Upper lobe of left lung (tissue), 6 donors: ENCODE data around the gene MYO1E. TPM values are rescaled to one million over a fixed set of nuclear protein-coding genes. Genes with fewer than 3 reads are reported as not detected.

Source experiments
- ATAC-seq, 2 donors: fragments of 200-7000 bp; cut with Tn5 transposase; one replicate each; pipeline ENCODE4 v1.9.1; 2022; ENCODE audit warnings: mild to moderate bottlenecking in 2 of 2, moderate library complexity in 2 of 2; ENCODE audit not compliant: low FRiP score in 2 of 2
- DNase-seq, 2 donors: peaks; one replicate each; pipeline ENCODE4 v3.0.0-alpha.2; 2019 to 2020
- H3K27ac ChIP-seq, 4 donors: fragments of 200-600 bp; sonication (generic); one replicate each; pipeline ENCODE4 v1.5.1; 2016 to 2019
- H3K27me3 ChIP-seq, 4 donors: fragments of 200-600 bp; sonication (generic); one replicate each; pipeline ENCODE4 v1.5.1; 2017 to 2019
- H3K36me3 ChIP-seq, 4 donors: fragments of 200-600 bp; sonication (generic); one replicate each; pipeline ENCODE4 v1.5.1; 2016 to 2019
- H3K4me1 ChIP-seq, 4 donors: fragments of 200-600 bp; sonication (generic); one replicate each; pipeline ENCODE4 v1.5.1; 2018 to 2019
- H3K4me3 ChIP-seq, 4 donors: fragments of 200-600 bp; sonication (generic); one replicate each; pipeline ENCODE4 v1.5.1; 2017 to 2019; ENCODE audit warnings: mild to moderate bottlenecking in 2 of 4, moderate library complexity in 1 of 4
- H3K9me3 ChIP-seq, 4 donors: fragments of 200-600 bp; sonication (generic); one replicate each; pipeline ENCODE4 v1.5.1; 2018 to 2019
- EP300 ChIP-seq, 4 donors: sonication (generic); formaldehyde crosslinking; IDR thresholded peaks; one replicate each; pipeline ENCODE4 v1.5.1; 2017; ENCODE audit warnings: antibody characterized with exemption in 4 of 4, control low read depth in 2 of 4
- POLR2A ChIP-seq, 4 donors: fragments of 450-650 bp; IDR thresholded peaks; one replicate each; pipeline ENCODE4 v1.5.1; 2016 to 2017; ENCODE audit warnings: antibody characterized with exemption in 4 of 4, mild to moderate bottlenecking in 2 of 4
- POLR2AphosphoS5 ChIP-seq, 2 donors: sonication (generic); formaldehyde crosslinking; IDR thresholded peaks; one replicate each; pipeline ENCODE4 v1.5.1; 2017; ENCODE audit warnings: antibody characterized with exemption in 2 of 2
- WGBS, 2 donors: methylation state at CpG; one replicate each; pipeline ENCODE4 v1.1.5; 2017 to 2018; 5-methylcytosine and 5-hydroxymethylcytosine counted together
- total RNA-seq, 6 donors: library from RNA; depleted of rRNA in 4 of 6; stranded (reverse); fragments of >200 nt in 4 of 6; gene quantifications; one replicate each; pipeline versions ENCODE4 v1.1.0 to v1.2.1, GENCODE V29; 2016 to 2021
- TF ChIP-seq, protein P1 (sequence below), 6 experiments: fragments of 450-650 bp in 4 of 6; fragments of 200-600 bp in 2 of 6; sonication (generic) in 2 of 6; IDR thresholded peaks; one replicate each; pipeline ENCODE4 v1.5.1; 2016 to 2019; ENCODE audit warnings: antibody characterized with exemption in 6 of 6
- donor health status: DM: no; HTN: no; CAD: no; lungs with moderate emphysema.
- donor health status: DM: no; HTN: yes; CAD: no; lungs with severe emphysema.

MYO1E gene
- total RNA-seq, 6 donors from 2014 or later, result 39.7 to 161 (median 71.9) TPM

DNA sequence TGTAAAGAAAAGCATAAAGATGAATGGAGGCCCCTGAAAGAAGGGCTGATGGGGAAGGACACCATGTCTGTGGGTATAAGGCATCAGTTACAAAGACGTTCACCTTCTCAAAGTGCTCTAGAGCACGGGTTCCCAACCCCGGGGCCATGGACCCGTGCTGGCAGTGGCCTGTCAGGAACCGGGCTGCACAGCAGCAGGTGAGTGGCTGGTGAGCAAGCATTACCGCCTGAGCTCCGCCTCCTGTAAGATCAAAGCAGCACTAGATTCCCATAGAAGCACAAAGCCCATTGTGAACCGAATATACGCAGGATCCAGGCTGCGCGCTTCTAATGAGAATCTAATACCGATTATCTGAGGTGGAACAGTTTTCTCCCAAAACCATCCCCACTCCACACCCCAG, 25.7 kb downstream of the MYO1E start:
- ATAC-seq (no peak), DNase-seq (peak in 1 of 2 donors; percentile 54)
- Histone ChIP-seq H3K27ac (no peak overlapping the region), H3K36me3 (no peaks in the 10 kb centered on the region), H3K27me3 (no peaks in the 10 kb centered on the region), H3K4me3 (no peak overlapping the region), H3K9me3 (no peaks in the 10 kb centered on the region), H3K4me1 (peaks cover 13 to 23% (median 17%) of the 10 kb centered on the region in 4 donors)
- WGBS, 2 donors, result 75 to 82% methylated on average over 11 to 12 of the region's 12 CpGs
- TF ChIP-seq, protein P1, sequence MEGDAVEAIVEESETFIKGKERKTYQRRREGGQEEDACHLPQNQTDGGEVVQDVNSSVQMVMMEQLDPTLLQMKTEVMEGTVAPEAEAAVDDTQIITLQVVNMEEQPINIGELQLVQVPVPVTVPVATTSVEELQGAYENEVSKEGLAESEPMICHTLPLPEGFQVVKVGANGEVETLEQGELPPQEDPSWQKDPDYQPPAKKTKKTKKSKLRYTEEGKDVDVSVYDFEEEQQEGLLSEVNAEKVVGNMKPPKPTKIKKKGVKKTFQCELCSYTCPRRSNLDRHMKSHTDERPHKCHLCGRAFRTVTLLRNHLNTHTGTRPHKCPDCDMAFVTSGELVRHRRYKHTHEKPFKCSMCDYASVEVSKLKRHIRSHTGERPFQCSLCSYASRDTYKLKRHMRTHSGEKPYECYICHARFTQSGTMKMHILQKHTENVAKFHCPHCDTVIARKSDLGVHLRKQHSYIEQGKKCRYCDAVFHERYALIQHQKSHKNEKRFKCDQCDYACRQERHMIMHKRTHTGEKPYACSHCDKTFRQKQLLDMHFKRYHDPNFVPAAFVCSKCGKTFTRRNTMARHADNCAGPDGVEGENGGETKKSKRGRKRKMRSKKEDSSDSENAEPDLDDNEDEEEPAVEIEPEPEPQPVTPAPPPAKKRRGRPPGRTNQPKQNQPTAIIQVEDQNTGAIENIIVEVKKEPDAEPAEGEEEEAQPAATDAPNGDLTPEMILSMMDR (IDR thresholded peaks at IDR 0.05), result no peak
- TF ChIP-seq POLR2A (IDR thresholded peaks at IDR 0.05) (no peak), EP300 (IDR thresholded peaks at IDR 0.05) (no peak), POLR2AphosphoS5 (IDR thresholded peaks at IDR 0.05) (no peak)

DNA sequence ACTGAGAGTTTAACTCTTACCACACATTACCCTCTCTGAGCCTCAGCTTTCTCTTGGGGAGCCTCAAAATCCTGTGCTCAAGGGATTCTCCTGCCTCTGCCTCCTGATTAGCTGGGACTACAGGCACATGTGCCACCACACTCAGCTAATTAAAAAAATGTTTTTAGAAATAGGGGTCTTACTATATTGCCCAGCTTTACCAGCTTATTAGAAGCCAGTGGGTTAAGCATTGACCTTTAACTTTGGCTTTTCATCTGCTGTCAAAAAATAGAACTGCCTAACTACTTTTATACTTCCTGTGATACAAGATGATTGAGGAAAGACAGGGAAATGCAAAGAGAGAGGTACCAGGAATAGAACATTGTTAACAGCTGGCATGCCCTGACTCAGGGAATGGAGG, 27.3 kb downstream of the MYO1E start:
- Histone ChIP-seq H3K36me3 (no peaks in the 10 kb centered on the region), H3K9me3 (no peaks in the 10 kb centered on the region), H3K27ac (no peak overlapping the region), H3K27me3 (no peaks in the 10 kb centered on the region), H3K4me3 (no peak overlapping the region), H3K4me1 (peaks cover 3 to 14% (median 10%) of the 10 kb centered on the region in 4 donors)
- TF ChIP-seq EP300 (IDR thresholded peaks at IDR 0.05) (no peak), POLR2AphosphoS5 (IDR thresholded peaks at IDR 0.05) (no peak), POLR2A (IDR thresholded peaks at IDR 0.05) (no peak)
- TF ChIP-seq, protein P1 (IDR thresholded peaks at IDR 0.05), result no peak
- no peak for ATAC-seq
- DNase-seq, result no peak

DNA sequence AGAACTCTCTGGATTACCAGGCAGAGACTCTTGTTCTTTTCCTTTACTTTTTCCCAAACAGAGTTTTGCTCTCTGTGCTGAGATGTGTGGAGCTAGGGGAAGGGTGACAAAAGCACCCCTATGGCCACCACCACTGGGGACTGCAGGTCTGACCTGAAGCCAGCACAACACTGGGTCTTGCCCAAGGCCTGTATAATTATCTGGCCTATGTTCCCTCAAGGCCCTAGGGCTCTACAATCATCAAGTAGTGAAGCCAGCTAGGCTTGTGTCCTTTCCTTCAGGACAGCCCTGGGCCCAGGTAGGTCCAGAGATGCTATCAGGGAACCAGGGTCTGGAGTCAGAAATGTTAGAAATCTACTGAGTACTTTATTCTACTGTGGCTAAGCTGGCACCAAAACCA, 28.4 kb downstream of the MYO1E start:
- no peak for DNase-seq
- no peaks in the 10 kb centered on the region for H3K27me3 ChIP-seq
- H3K4me1 ChIP-seq, result peaks cover 0 to 7% (median under 1%) of the 10 kb centered on the region in 4 donors
- no peaks in the 10 kb centered on the region for H3K36me3 ChIP-seq
- no peak overlapping the region for H3K27ac ChIP-seq
- no peak overlapping the region for H3K4me3 ChIP-seq
- ATAC-seq, result no peak
- no peaks in the 10 kb centered on the region for H3K9me3 ChIP-seq
- TF ChIP-seq POLR2AphosphoS5 (IDR thresholded peaks at IDR 0.05), result no peak
- no peak for TF ChIP-seq POLR2A (IDR thresholded peaks at IDR 0.05)
- TF ChIP-seq EP300 (IDR thresholded peaks at IDR 0.05), result no peak
- TF ChIP-seq, protein P1 (IDR thresholded peaks at IDR 0.05), result no peak

DNA sequence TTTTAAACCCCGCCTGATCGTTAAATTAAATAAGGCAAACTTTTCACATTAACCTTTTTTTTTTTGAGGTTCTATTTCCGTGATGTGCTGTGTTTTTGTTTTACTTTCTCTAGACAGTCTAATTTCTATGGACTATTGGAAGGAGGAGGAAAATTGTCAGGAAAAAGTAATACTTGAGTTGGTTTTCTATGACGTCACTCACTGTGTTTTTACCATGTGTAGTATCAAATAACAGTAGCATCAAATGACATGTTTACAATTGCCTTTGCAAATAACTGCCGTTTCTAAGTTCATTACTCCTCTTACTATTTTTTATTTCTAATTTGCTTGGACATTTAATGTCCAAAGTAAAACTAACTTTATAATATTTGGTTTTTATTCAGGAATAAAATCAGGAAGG, 32.3 kb downstream of the MYO1E start:
- DNase-seq (no peak), ATAC-seq (no peak)
- TF ChIP-seq POLR2A (IDR thresholded peaks at IDR 0.05) (no peak), EP300 (IDR thresholded peaks at IDR 0.05) (no peak), POLR2AphosphoS5 (IDR thresholded peaks at IDR 0.05) (no peak)
- no peaks in the 10 kb centered on the region for H3K36me3 ChIP-seq
- H3K27ac ChIP-seq, result no peak overlapping the region
- H3K4me1 ChIP-seq, result peaks cover 0 to under 1% (median 0%) of the 10 kb centered on the region in 4 donors
- H3K4me3 ChIP-seq, result no peak overlapping the region
- H3K27me3 ChIP-seq, result no peaks in the 10 kb centered on the region
- 86 to 87% methylated on average over 5 of the region's 5 CpGs for WGBS, 2 donors
- H3K9me3 ChIP-seq, result no peaks in the 10 kb centered on the region

DNA sequence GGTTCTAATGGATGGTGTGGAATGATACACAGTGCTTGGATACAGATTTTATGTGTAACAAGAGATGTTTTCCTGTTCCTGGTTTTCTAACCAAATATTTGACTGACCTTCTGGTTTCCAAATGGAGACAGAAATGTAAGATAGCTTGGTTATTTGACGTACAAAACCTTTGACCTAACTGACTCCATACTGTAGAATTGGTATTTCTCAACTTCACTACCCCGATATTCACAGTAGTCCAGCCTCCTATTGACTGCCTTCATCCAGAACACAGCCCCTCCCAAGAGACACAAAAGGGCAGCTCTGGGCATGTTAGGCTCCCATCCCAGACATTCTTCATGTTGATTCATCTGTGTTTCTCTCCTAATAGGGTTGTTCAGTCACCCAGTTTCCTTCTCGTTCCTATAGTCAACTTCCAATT, 33.4 kb downstream of the MYO1E start:
- H3K9me3 ChIP-seq, result no peaks in the 10 kb centered on the region
- TF ChIP-seq POLR2A (IDR thresholded peaks at IDR 0.05) (no peak), POLR2AphosphoS5 (IDR thresholded peaks at IDR 0.05) (no peak), EP300 (IDR thresholded peaks at IDR 0.05) (no peak)
- TF ChIP-seq, protein P1 (IDR thresholded peaks at IDR 0.05), result no peak
- peaks cover 0 to 5% (median 0%) of the 10 kb centered on the region in 4 donors for H3K4me1 ChIP-seq
- H3K27ac ChIP-seq, result no peak overlapping the region
- ATAC-seq (no peak), DNase-seq (no peak)
- no peaks in the 10 kb centered on the region for H3K27me3 ChIP-seq
- WGBS, 2 donors, result 82 to 100% methylated on average over 3 of the region's 3 CpGs
- no peaks in the 10 kb centered on the region for H3K36me3 ChIP-seq
- H3K4me3 ChIP-seq, result no peak overlapping the region
